AG04449 (cell line): Measurements from ENCODE around the gene CCDC195.
"Not testable (repeated sequence)": the region's sequence is repeated elsewhere in the genome, so short reads cannot be mapped to it uniquely, and the experiment has no call there.

ENCODE experiments used
- CTCF ChIA-PET: fragments of 350-600 bp; formaldehyde crosslinking; extraction: SDS; loops from one replicate; lab custom pipeline; 2021; ENCODE audit warnings: antibody characterized with exemption; lab: Yijun Ruan, JAX
- POLR2A ChIA-PET: fragments of 400-600, 350-600 bp; formaldehyde crosslinking; extraction: SDS; loops from one replicate; lab custom pipeline; 2020; ENCODE audit warnings: antibody characterized with exemption, inconsistent platforms; lab: Yijun Ruan, JAX
- DNase-seq: peaks from one replicate; pipeline ENCODE4 v3.0.0-alpha.2; 2010; ENCODE audit warnings: low read depth, low spot score
- H3K4me3 ChIP-seq: 2 replicates; pipeline ENCODE4 v1.5.1; 2011; ENCODE audit warnings: low read depth, mild to moderate bottlenecking, control low read depth, low read length
- CTCF ChIP-seq: IDR thresholded peaks from one replicate; pipeline ENCODE4 v1.5.1; 2011; ENCODE audit warnings: mild to moderate bottlenecking, moderate library complexity, low read length, control low read depth, inconsistent platforms; ENCODE audit not compliant: insufficient read depth; ENCODE audit errors: missing control alignments

CCDC195 gene

GRCh38 chr2:224668123-224668909 lies 47.8 kb downstream of the CCDC195 start:
- ChIA-PET POLR2A (no interaction called here), CTCF (no interaction called here)
- no peak for DNase-seq
- TF ChIP-seq CTCF: no peak
- H3K4me3 ChIP-seq: no peak overlapping the region

GRCh38 chr2:224666951-224667553 lies 49.1 kb downstream of the CCDC195 start:
- TF ChIP-seq CTCF: no peak
- H3K4me3 ChIP-seq: no peak overlapping the region
- ChIA-PET POLR2A (no interaction called here), CTCF (interaction anchor here (0.6 kb wide), 1 partner anchor 88 kb away, joined by 3 read pairs; no protein-coding TSS in a partner anchor)
- no peak for DNase-seq

- H3K4me3 ChIP-seq, DNase-seq, POLR2A ChIA-PET: not testable (repeated sequence)
- CTCF ChIA-PET: interaction anchor here (1.0 kb wide), 1 partner anchor 12 kb away, joined by 3 read pairs; no protein-coding TSS in a partner anchor
Observed at GRCh38 chr2:224663322-224663721, 52.8 kb downstream of the CCDC195 start.

GRCh38 chr2:224661708-224662107 lies 54.5 kb downstream of the CCDC195 start:
- DNase-seq, H3K4me3 ChIP-seq, POLR2A ChIA-PET: not testable (repeated sequence)
- CTCF ChIA-PET: interaction anchor here (1.1 to 1.3 kb wide), 2 partner anchors 11 to 13 kb away, joined by 3 read pairs; no protein-coding TSS in a partner anchor

- TF ChIP-seq CTCF: no peak
- ChIA-PET POLR2A (no interaction called here), CTCF (interaction anchor here (1.5 kb wide), 1 partner anchor 8 kb away, joined by 6 read pairs; no protein-coding TSS in a partner anchor)
- no peak overlapping the region for H3K4me3 ChIP-seq
- no peak for DNase-seq
Observed at GRCh38 chr2:224659714-224660113, 56.5 kb downstream of the CCDC195 start.

- H3K4me3 ChIP-seq: no peak overlapping the region
- TF ChIP-seq CTCF: no peak
- peak; percentile 14 for DNase-seq
- CTCF ChIA-PET: interaction anchor here (1.2 kb wide), 1 partner anchor 8 kb away, joined by 4 read pairs; no protein-coding TSS in a partner anchor
- POLR2A ChIA-PET: no interaction called here
Observed at GRCh38 chr2:224658780-224659405, 57.3 kb downstream of the CCDC195 start.

- no peak for DNase-seq
- no peak for TF ChIP-seq CTCF
- H3K4me3 ChIP-seq: no peak overlapping the region
- POLR2A ChIA-PET: no interaction called here
- CTCF ChIA-PET: no interaction called here
Observed at GRCh38 chr2:224657349-224657748, 58.8 kb downstream of the CCDC195 start.
